ENCODE results near the gene DAZAP1. TPM values are rescaled to one million over a fixed set of nuclear protein-coding genes. Genes with fewer than 3 reads are reported as not detected.

Gene DAZAP1
- total and polyA plus RNA-seq, 5 donors: 65.3 to 92.1 (median 82.7) TPM

DNA sequence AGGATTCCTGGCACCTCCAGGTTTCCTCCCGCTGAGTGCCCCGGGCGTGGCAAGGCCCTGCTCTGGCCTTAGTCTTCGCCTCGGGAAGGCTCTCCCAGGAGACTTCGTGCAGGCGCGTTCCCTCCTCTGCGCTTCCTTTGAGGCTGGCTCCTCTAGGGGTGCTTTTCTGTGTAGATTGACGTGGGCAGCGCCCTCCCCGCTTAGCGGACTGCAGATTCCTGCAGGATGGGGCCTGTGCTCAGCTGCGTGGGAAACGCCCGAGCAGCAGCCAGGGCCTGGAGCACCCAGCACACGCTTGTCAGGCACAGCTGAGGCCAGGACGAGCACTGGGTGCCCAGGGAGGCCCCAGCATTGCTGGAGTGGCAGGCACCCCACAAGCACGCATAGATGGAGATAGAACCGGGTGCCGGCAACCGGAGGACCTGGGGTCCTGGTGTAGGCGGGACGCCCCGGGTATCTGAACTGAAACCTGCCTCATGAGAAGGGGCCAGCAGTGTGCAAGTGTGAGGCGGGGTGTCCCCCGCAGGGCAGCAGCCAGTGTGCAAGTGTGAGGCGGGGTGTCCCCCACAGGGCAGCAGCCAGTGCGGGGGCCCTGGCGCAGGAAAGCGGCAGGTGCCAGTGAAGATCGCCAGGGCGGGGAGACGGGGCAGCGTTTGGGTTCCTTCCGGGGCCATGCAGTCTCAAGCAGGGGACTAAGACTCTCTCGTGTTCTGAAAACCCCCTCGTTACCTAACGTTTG lies 20.3 kb upstream of the DAZAP1 start:
- DNase-seq (no peak), ATAC-seq (no peak)
- WGBS: 87% methylated on average over 39 of the region's 39 CpGs
- Histone ChIP-seq H3K4me3 (ENCODE audit: low read length) (no peak overlapping the region), H3K27ac (ENCODE audit: low read length) (no peak overlapping the region), H3K27me3 (ENCODE audit: control insufficient read depth, insufficient read depth) (no peaks in the 10 kb centered on the region), H3K4me1 (ENCODE audit: control insufficient read depth, insufficient read depth, low read length) (no peaks in the 10 kb centered on the region), H3K9me3 (ENCODE audit: control insufficient read depth, low read length) (no peaks in the 10 kb centered on the region)
- intact Hi-C loops (cut with DNase I): no loop called here

DNA sequence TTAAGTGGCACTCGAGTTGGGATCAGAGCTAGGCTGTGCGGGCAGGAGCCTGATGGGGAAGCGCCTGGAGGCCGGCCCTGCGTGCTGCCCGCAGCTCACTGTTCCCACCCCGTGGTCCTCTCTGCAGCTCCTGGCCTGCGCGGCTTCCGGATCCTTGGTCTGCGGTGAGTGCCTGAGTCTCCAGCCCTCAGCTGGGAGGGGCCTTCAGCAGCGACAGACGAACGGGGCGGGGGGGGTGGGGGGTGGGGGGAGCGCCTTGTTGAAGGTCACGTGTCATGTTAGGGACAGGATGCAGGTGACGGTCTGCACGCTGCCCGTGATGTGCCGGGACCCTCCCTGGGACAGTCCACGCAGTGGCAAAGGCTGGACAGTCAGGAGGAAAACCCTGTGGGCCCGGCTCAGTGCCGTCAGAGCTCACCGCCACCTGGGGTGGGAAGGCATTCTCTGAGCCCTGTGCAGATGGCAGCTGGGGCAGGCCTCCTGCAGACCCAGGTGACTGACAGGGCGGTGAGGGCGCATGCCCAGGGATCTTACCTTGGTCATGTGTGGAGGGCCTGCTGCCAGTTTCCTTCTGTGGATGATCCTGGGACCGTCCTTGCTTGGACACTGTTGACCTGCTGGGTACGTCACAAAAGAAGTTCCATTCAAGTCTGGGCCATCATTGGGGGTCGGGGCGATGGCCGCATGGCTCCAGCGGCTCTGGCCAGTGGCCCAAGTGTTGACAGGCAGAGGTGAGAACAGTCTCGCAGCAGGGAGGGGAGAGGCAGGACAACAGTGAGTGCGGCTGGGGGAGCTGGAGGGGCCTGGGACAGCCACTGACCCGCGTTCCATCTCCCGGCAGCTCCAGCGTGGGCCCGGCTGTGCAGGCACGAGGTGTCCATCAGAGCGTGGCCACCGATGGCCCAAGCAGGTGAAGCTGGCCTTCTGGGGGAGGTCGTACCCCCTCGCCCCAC lies 19.4 kb upstream of the DAZAP1 start:
- ATAC-seq (peak; percentile 10 to 12), DNase-seq (peak in 2 of 3 donors; percentile 49 to 73)
- Histone ChIP-seq H3K27ac (ENCODE audit: low read length) (no peak overlapping the region), H3K4me1 (ENCODE audit: control insufficient read depth, insufficient read depth, low read length) (no peaks in the 10 kb centered on the region), H3K27me3 (ENCODE audit: control insufficient read depth, insufficient read depth) (no peaks in the 10 kb centered on the region), H3K9me3 (ENCODE audit: control insufficient read depth, low read length) (no peaks in the 10 kb centered on the region), H3K4me3 (ENCODE audit: low read length) (no peak overlapping the region)
- WGBS: 71% methylated on average over 45 of the region's 45 CpGs
- intact Hi-C loops (cut with DNase I): no loop called here

DNA sequence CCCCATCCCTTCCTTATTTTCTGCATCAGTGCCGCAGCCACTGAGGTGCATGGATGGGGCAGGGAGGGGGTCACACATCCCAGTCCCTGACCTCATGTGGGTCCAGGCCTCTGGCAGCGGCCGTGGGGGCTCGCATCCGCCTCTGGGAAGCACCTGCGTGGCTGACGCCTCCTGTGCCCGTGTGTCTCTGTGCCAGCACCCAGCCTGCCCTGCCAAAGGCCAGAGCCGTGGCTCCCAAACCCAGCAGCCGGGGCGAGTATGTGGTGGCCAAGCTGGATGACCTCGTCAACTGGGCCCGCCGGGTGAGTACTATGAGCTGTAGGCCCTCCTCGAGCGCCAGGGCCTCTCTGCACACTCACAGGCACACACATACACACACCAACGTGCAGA lies 18.8 kb upstream of the DAZAP1 start:
- Histone ChIP-seq H3K27me3 (ENCODE audit: control insufficient read depth, insufficient read depth) (no peaks in the 10 kb centered on the region), H3K4me1 (ENCODE audit: control insufficient read depth, insufficient read depth, low read length) (no peaks in the 10 kb centered on the region), H3K9me3 (ENCODE audit: control insufficient read depth, low read length) (no peaks in the 10 kb centered on the region), H3K27ac (ENCODE audit: low read length) (no peak overlapping the region), H3K4me3 (ENCODE audit: low read length) (no peak overlapping the region)
- WGBS: 83% methylated on average over 17 of the region's 17 CpGs
- intact Hi-C loops (cut with DNase I): no loop called here
- ATAC-seq (no peak), DNase-seq (no peak)

DNA sequence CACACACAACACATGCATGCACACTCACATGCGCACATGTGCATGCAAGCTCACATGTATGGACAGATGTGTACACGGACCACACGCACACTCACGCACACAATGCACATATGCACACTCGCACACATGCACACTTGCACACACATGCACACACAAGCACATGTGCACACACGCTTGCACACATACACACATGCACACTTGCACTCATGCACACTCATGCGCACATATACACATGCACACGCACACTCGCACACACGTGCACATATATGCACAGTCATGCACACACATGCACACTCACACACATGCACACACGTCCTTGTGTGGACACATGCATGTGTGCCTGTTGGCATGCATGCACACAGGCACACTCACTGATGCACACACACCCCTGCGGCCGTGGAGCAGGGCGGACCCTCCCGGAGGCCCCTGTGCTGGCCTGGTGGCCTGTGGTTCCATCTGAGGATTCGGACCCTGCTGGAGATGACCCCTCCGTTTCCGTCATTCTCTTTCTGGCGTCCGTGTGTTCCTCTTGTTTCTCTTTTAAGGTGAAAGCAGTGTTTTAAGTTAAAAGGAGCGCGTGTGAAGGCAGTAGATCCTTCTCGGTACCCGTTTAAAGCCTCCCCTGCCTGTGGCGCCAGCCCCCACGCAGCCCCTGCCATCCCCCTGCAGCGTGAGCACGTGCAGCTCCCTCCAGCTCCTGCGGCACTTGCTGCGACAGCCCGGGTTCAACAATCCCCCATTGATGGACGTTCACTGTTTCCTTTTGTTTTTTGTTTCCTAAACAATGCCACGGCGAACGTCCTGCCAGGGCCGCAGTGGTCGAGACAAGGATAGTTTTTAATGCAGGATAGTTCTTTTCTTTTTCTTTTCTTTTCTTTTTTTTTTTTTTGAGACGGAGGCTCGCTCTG lies 18.1 kb upstream of the DAZAP1 start:
- ATAC-seq: no peak
- Histone ChIP-seq H3K27ac (ENCODE audit: low read length) (no peak overlapping the region), H3K27me3 (ENCODE audit: control insufficient read depth, insufficient read depth) (no peaks in the 10 kb centered on the region), H3K4me3 (ENCODE audit: low read length) (no peak overlapping the region), H3K9me3 (ENCODE audit: control insufficient read depth, low read length) (no peaks in the 10 kb centered on the region), H3K4me1 (ENCODE audit: control insufficient read depth, insufficient read depth, low read length) (no peaks in the 10 kb centered on the region)
- intact Hi-C loops (cut with DNase I): no loop called here
- DNase-seq: no peak
- WGBS: 90% methylated on average over 39 of the region's 39 CpGs

DNA sequence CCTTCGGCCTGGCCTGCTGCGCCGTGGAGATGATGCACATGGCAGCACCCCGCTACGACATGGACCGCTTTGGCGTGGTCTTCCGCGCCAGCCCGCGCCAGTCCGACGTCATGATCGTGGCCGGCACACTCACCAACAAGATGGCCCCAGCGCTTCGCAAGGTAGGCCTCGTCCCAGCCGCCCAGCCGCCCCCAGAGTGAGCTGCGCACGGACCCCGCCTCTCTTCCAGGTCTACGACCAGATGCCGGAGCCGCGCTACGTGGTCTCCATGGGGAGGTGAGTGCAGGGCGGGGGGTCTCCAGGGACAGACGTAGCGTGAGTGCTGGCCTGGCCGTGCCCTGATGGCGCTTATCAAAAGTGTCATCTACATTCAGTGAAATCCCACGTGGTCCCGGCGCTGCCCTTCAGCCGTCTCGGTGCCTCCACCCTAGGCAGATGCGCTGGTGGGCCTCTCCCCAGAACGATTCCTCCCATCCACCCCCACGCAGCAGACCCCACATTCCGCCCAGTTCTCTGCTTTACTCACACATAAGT lies 16.4 kb upstream of the DAZAP1 start:
- ATAC-seq (no peak), DNase-seq (no peak)
- Histone ChIP-seq H3K4me3 (ENCODE audit: low read length) (no peak overlapping the region), H3K4me1 (ENCODE audit: control insufficient read depth, insufficient read depth, low read length) (no peaks in the 10 kb centered on the region), H3K27ac (ENCODE audit: low read length) (no peak overlapping the region), H3K27me3 (ENCODE audit: control insufficient read depth, insufficient read depth) (no peaks in the 10 kb centered on the region), H3K9me3 (ENCODE audit: control insufficient read depth, low read length) (no peaks in the 10 kb centered on the region)
- intact Hi-C loops (cut with DNase I): no loop called here
- 85% methylated on average over 42 of the region's 42 CpGs for WGBS

DNA sequence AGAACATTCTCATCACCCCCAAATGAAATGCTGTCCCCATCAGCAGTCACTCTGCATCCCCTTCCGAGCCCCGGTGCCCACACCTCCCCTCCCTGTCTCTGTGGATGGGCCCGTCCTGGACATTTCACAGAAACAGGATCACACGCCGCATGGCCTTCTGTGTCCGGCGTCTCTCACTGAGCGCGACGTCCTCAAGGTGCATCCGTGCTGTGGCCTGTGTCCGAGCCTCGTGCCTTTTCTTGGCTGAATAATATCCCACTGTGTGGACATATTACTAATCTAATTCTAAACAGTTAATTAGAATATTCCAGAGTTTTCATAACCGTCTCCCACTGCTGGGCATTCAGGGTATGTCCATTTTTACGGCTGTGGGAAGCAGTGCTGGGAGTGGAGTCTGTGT lies 15.0 kb upstream of the DAZAP1 start:
- 93% methylated on average over 15 of the region's 15 CpGs for WGBS
- no peak overlapping the region for H3K4me3 ChIP-seq (ENCODE audit: low read length)
- H3K4me1 ChIP-seq (ENCODE audit: control insufficient read depth, insufficient read depth, low read length): peaks cover 3% of the 10 kb centered on the region
- H3K27me3 ChIP-seq (ENCODE audit: control insufficient read depth, insufficient read depth): no peaks in the 10 kb centered on the region
- intact Hi-C loops (cut with DNase I): no loop called here
- ATAC-seq: no peak
- H3K27ac ChIP-seq (ENCODE audit: low read length): no peak overlapping the region
- no peak for DNase-seq
- H3K9me3 ChIP-seq (ENCODE audit: control insufficient read depth, low read length): no peaks in the 10 kb centered on the region

DNA sequence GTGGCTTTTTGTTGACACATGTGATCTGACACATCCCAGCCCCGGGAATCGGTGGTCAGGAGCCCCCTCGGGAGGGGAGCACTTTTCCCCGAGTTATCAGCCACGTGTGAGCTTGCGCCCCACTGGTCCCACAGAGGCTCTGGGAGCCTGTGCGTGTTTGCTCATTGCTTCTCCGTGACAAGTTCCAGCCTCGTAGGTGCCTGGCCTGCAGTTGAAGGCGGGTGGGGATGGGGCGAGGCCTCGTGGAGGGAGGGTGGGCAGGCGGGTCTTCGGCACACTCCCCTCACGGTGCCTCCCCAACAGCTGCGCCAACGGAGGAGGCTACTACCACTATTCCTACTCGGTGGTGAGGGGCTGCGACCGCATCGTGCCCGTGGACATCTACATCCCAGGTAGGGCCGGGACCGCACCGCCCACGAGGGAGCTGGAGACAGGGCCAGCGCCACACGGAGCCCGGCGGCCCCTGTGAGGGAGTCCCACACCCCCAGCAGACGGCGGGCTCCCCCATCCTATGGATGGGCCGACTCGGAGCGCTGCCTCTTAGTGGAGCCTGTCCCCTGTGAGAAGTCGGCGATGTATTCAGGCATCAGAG lies 14.4 kb upstream of the DAZAP1 start:
- 91% methylated on average over 37 of the region's 37 CpGs for WGBS
- no peak for DNase-seq
- H3K4me3 ChIP-seq (ENCODE audit: low read length): no peak overlapping the region
- H3K4me1 ChIP-seq (ENCODE audit: control insufficient read depth, insufficient read depth, low read length): peaks cover 3% of the 10 kb centered on the region
- intact Hi-C loops (cut with DNase I): no loop called here
- no peak for ATAC-seq
- H3K9me3 ChIP-seq (ENCODE audit: control insufficient read depth, low read length): no peaks in the 10 kb centered on the region
- no peaks in the 10 kb centered on the region for H3K27me3 ChIP-seq (ENCODE audit: control insufficient read depth, insufficient read depth)
- no peak overlapping the region for H3K27ac ChIP-seq (ENCODE audit: low read length)

DNA sequence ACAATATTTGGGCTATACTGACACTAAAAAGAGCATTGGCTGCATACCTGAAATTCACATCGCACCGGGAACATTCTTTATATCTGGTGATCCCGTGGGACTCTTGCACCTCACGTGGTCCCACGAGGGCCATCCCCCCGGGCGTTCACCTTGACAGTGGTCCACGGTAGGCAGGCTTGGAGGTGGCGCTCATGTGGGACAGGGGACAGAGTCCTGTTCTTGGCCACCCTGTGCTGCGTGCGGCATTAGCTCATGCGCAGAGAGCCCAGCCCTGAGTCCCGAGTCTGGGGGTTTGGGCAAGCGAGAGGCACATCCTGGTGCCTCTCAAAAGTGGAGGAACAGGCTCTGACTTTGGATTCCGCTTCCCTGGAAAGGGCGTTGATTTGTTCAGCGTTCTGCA lies 13.5 kb upstream of the DAZAP1 start:
- intact Hi-C loops (cut with DNase I): no loop called here
- no peaks in the 10 kb centered on the region for H3K9me3 ChIP-seq (ENCODE audit: control insufficient read depth, low read length)
- H3K4me3 ChIP-seq (ENCODE audit: low read length): no peak overlapping the region
- no peak overlapping the region for H3K27ac ChIP-seq (ENCODE audit: low read length)
- H3K4me1 ChIP-seq (ENCODE audit: control insufficient read depth, insufficient read depth, low read length): peaks cover 3% of the 10 kb centered on the region
- no peaks in the 10 kb centered on the region for H3K27me3 ChIP-seq (ENCODE audit: control insufficient read depth, insufficient read depth)
- 90% methylated on average over 17 of the region's 17 CpGs for WGBS
- ATAC-seq: no peak
- DNase-seq: no peak

DNA sequence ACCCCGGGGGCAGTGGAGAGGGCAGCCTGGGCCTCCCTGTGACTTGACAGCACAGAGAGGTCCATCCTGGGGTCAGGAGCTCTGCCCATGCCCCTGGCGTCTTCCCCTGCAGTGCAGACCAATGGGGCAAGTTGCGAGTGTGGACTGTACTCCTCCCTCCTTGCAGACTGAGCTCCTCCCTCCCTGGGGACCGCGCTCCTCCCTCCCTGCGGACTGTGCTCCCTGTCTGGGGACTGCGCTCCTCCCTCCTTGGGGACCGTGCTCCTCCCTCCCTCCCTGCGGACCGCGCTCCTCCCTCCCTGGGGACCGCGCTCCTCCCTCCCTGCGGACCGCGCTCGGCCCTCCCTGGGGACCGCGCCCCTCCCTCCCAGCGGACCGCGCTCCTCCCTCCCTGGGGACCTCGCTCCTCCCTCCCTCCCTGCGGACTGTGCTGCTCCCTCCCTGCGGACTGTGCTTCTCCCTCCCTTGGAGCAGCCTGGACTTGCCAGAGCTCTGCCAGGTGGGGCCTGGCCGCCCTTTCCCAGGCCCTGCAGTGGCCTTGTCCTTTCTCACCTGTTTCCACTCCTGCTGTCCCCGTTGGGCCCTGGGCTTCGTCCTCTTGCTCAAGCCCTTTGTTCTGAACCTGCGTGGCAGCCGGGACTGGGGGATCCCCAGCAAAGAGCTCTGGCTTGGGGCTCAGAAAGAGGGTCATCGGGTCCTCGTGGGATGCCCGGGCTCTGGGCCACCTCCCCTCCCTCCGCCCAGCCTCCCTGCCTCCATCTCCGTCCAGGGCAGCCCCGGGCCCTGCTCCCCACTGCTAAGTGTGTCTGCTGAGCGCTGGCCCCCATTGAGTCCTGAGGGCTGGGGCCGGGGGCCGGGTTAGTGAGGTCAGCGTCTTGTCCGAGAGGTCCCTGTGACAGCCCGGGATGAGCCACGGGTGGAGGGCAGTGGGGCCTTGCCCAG lies 12.9 kb upstream of the DAZAP1 start:
- no peak overlapping the region for H3K4me3 ChIP-seq (ENCODE audit: low read length)
- no peaks in the 10 kb centered on the region for H3K9me3 ChIP-seq (ENCODE audit: control insufficient read depth, low read length)
- peaks cover 3% of the 10 kb centered on the region for H3K4me1 ChIP-seq (ENCODE audit: control insufficient read depth, insufficient read depth, low read length)
- peak; percentile 3 for ATAC-seq
- H3K27me3 ChIP-seq (ENCODE audit: control insufficient read depth, insufficient read depth): no peaks in the 10 kb centered on the region
- no peak overlapping the region for H3K27ac ChIP-seq (ENCODE audit: low read length)
- 77% methylated on average over 43 of the region's 43 CpGs for WGBS
- DNase-seq: no peak
- intact Hi-C loops (cut with DNase I): no loop called here

Measured in right cardiac atrium (tissue), 5 donors.